ENCODE results near the gene PLA1A. TPM values are rescaled to one million over a fixed set of nuclear protein-coding genes. Genes with fewer than 3 reads are reported as not detected.

Gene PLA1A
- total RNA-seq, 4 donors from 2014 or later: 2.0 to 6.7 (median 3.9) TPM

DNA sequence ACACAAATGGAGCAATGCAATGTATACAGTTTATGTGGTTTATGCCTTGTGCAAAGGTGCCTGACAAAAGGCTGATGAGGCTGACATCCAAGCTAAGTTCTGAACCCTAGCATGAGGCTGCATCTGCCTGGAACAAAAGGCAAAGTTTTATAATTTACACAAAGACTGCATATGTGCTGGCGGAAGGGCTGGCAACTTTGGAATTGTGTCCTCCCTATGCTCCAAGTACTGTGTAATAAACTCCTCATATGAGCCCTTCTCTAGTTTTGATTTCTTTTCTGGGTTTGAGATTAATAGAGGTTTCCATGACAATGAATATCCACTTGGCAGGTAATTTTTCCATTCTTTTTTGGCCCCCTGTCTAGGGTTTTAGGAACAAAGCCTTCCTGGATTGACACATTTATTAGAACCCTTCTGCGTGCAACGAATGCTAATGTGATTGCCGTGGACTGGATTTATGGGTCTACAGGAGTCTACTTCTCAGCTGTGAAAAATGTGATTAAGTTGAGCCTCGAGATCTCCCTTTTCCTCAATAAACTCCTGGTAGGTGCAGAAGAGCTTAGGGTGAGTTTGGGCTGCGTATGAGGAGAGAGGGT lies 10.8 kb downstream of the PLA1A start:
- Histone ChIP-seq H3K27me3 (no peaks in the 10 kb centered on the region), H3K27ac (no peak overlapping the region), H3K9me3 (no peaks in the 10 kb centered on the region), H3K4me3 (replicated peaks in 1 of 3) (no peak overlapping the region), H3K36me3 (no peaks in the 10 kb centered on the region), H3K4me1 (no peaks in the 10 kb centered on the region)
- intact Hi-C loops (cut with DNase I): no loop called here
- no peak for DNase-seq
- WGBS, 2 donors: 92 to 93% methylated on average over 6 of the region's 6 CpGs
- TF ChIP-seq, protein P1, sequence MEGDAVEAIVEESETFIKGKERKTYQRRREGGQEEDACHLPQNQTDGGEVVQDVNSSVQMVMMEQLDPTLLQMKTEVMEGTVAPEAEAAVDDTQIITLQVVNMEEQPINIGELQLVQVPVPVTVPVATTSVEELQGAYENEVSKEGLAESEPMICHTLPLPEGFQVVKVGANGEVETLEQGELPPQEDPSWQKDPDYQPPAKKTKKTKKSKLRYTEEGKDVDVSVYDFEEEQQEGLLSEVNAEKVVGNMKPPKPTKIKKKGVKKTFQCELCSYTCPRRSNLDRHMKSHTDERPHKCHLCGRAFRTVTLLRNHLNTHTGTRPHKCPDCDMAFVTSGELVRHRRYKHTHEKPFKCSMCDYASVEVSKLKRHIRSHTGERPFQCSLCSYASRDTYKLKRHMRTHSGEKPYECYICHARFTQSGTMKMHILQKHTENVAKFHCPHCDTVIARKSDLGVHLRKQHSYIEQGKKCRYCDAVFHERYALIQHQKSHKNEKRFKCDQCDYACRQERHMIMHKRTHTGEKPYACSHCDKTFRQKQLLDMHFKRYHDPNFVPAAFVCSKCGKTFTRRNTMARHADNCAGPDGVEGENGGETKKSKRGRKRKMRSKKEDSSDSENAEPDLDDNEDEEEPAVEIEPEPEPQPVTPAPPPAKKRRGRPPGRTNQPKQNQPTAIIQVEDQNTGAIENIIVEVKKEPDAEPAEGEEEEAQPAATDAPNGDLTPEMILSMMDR (IDR thresholded peaks at IDR 0.05): no peak
- no peak for TF ChIP-seq POLR2A (IDR thresholded peaks at IDR 0.05)

GRCh38 chr3:119609301-119609700 lies 11.6 kb downstream of the PLA1A start:
- TF ChIP-seq, protein P1 (IDR thresholded peaks at IDR 0.05): no peak
- no peak for TF ChIP-seq POLR2A (IDR thresholded peaks at IDR 0.05)
- Histone ChIP-seq H3K27me3 (no peaks in the 10 kb centered on the region), H3K4me3 (replicated peaks in 1 of 3) (no peak overlapping the region), H3K4me1 (no peaks in the 10 kb centered on the region), H3K36me3 (no peaks in the 10 kb centered on the region), H3K9me3 (no peaks in the 10 kb centered on the region), H3K27ac (no peak overlapping the region)
- intact Hi-C loops (cut with DNase I): no loop called here
- 63 to 73% methylated on average over 6 of the region's 6 CpGs for WGBS, 2 donors
- no peak for DNase-seq

DNA sequence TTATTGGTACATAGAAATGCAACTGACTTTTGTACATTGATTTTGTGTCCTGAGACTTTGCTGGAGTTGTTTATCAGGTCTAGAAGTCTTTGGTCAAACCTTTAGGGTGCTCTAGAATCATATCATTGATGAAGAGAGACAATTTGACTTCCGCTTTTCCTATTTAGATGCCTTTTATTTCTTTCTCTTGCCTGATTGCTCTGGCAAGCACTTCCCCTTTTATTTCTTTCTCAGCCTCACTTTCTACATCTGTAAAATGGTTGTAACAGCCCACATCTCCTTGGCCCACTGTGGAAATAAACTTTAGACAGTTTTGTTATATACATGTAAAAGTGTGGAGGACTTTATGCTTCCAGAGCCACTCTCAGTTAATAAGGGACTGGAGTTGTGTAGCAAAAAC lies 14.0 kb downstream of the PLA1A start:
- no peaks in the 10 kb centered on the region for H3K27me3 ChIP-seq
- no peaks in the 10 kb centered on the region for H3K9me3 ChIP-seq
- no peak overlapping the region for H3K27ac ChIP-seq
- no peak overlapping the region for H3K4me3 ChIP-seq (replicated peaks in 1 of 3)
- no peaks in the 10 kb centered on the region for H3K4me1 ChIP-seq
- no peaks in the 10 kb centered on the region for H3K36me3 ChIP-seq
- DNase-seq: no peak
- intact Hi-C loops (cut with DNase I): no loop called here
- 95 to 98% methylated on average over 1 of the region's 1 CpG for WGBS, 2 donors
- TF ChIP-seq POLR2A (IDR thresholded peaks at IDR 0.05): no peak
- TF ChIP-seq, protein P1 (IDR thresholded peaks at IDR 0.05): no peak

- DNase-seq: no peak
- intact Hi-C loops (cut with DNase I): no loop called here
- H3K27ac ChIP-seq: no peak overlapping the region
- H3K4me1 ChIP-seq: no peaks in the 10 kb centered on the region
- H3K36me3 ChIP-seq: no peaks in the 10 kb centered on the region
- H3K4me3 ChIP-seq (replicated peaks in 1 of 3): no peak overlapping the region
- no peaks in the 10 kb centered on the region for H3K27me3 ChIP-seq
- no peaks in the 10 kb centered on the region for H3K9me3 ChIP-seq
- 100% methylated on average over 1 of the region's 1 CpG for WGBS, 2 donors
- TF ChIP-seq, protein P1 (IDR thresholded peaks at IDR 0.05): no peak
- no peak for TF ChIP-seq POLR2A (IDR thresholded peaks at IDR 0.05)
Measured at GRCh38 chr3:119613201-119613600, 15.5 kb downstream of the PLA1A start.

GRCh38 chr3:119613872-119614271 lies 16.2 kb downstream of the PLA1A start:
- 95 to 99% methylated on average over 4 of the region's 4 CpGs for whole genome bisulfite sequencing, 2 donors
- DNase-seq: no peak
- intact Hi-C loops (cut with DNase I): no loop called here
- no peak for TF ChIP-seq POLR2A (IDR thresholded peaks at IDR 0.05)
- TF ChIP-seq, protein P1 (IDR thresholded peaks at IDR 0.05): no peak
- Histone ChIP-seq H3K4me1 (no peaks in the 10 kb centered on the region), H3K9me3 (no peaks in the 10 kb centered on the region), H3K27me3 (no peaks in the 10 kb centered on the region), H3K27ac (no peak overlapping the region), H3K4me3 (replicated peaks in 1 of 3) (no peak overlapping the region), H3K36me3 (no peaks in the 10 kb centered on the region)

Data from thyroid gland (tissue), 4 donors.